Measurements from ENCODE around the gene TIAM1.

TIAM1 gene

GRCh38 chr21:31273278-31273677, 70.8 kb downstream of the TIAM1 start:
- H3K9me3 ChIP-seq (ENCODE audit: control extremely low read depth in 1 of 5, control insufficient read depth in 4 of 5, insufficient read depth in 2 of 5, low read depth in 1 of 5, low read length in 4 of 5) = peaks cover 0 to 6% (median 0%) of the 10 kb centered on the region in 5 experiments
- no peak for DNase-seq
- POLR2A ChIA-PET = no interaction called here
- WGBS (ENCODE audit: insufficient coverage) = 100% methylated on average over 2 of the region's 2 CpGs
- peaks cover 0 to 11% (median 8%) of the 10 kb centered on the region in 4 experiments for H3K4me1 ChIP-seq (ENCODE audit: control extremely low read depth in 1 of 4, control insufficient read depth in 4 of 4, insufficient read depth in 4 of 4, low read length in 3 of 4)
- H3K27me3 ChIP-seq (replicated peaks in 2 of 5; ENCODE audit: control insufficient read depth in 4 of 5, insufficient read depth in 5 of 5, low read length in 4 of 5) = no peaks in the 10 kb centered on the region
- no peak overlapping the region for H3K27ac ChIP-seq (ENCODE audit: insufficient read depth in 1 of 2, low read depth in 1 of 2, low read length in 2 of 2, poor library complexity in 1 of 2, severe bottlenecking in 2 of 2)
- H3K36me3 ChIP-seq (ENCODE audit: control insufficient read depth in 4 of 4, insufficient read depth in 4 of 4, low read length in 3 of 4) = no peaks in the 10 kb centered on the region
- no peak overlapping the region for H3K4me3 ChIP-seq (ENCODE audit: control insufficient read depth in 1 of 7, extremely low read depth in 1 of 7, insufficient read depth in 4 of 7, low read depth in 2 of 7, low read length in 6 of 7)
- CTCF ChIA-PET = no interaction called here

DNA sequence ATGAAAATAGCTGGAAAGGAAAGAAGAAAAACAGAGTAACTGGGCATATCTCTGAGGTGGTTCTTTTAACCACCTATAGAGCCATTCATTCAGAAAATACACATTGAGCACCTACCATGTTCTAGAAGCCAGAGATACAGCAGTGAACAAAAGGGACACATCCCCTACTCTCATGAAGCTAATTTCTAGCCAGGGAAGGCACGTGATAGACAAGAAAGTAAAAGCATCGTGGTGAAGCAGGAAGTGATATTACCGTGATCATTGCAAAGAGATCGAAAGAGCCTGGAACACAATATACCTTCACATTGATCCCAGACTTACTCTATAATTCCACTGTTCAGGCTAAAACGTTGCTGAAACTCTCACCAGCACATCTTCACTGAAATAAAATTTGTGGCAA, 76.0 kb downstream of the TIAM1 start:
- no peak overlapping the region for H3K27ac ChIP-seq (ENCODE audit: insufficient read depth in 1 of 2, low read depth in 1 of 2, low read length in 2 of 2, poor library complexity in 1 of 2, severe bottlenecking in 2 of 2)
- no peaks in the 10 kb centered on the region for H3K27me3 ChIP-seq (replicated peaks in 2 of 5; ENCODE audit: control insufficient read depth in 4 of 5, insufficient read depth in 5 of 5, low read length in 4 of 5)
- peaks cover 0 to 2% (median 0%) of the 10 kb centered on the region in 5 experiments for H3K9me3 ChIP-seq (ENCODE audit: control extremely low read depth in 1 of 5, control insufficient read depth in 4 of 5, insufficient read depth in 2 of 5, low read depth in 1 of 5, low read length in 4 of 5)
- POLR2A ChIA-PET = no interaction called here
- no peak for DNase-seq
- H3K4me1 ChIP-seq (ENCODE audit: control extremely low read depth in 1 of 4, control insufficient read depth in 4 of 4, insufficient read depth in 4 of 4, low read length in 3 of 4) = peaks cover 4 to 34% (median 18%) of the 10 kb centered on the region in 4 experiments
- H3K4me3 ChIP-seq (ENCODE audit: control insufficient read depth in 1 of 7, extremely low read depth in 1 of 7, insufficient read depth in 4 of 7, low read depth in 2 of 7, low read length in 6 of 7) = no peak overlapping the region
- H3K36me3 ChIP-seq (ENCODE audit: control insufficient read depth in 4 of 4, insufficient read depth in 4 of 4, low read length in 3 of 4) = no peaks in the 10 kb centered on the region
- 88% methylated on average over 5 of the region's 5 CpGs for WGBS (ENCODE audit: insufficient coverage)
- CTCF ChIA-PET = no interaction called here

- H3K4me1 ChIP-seq (ENCODE audit: control extremely low read depth in 1 of 4, control insufficient read depth in 4 of 4, insufficient read depth in 4 of 4, low read length in 3 of 4) = peaks cover 4 to 34% (median 18%) of the 10 kb centered on the region in 4 experiments
- H3K27ac ChIP-seq (ENCODE audit: insufficient read depth in 1 of 2, low read depth in 1 of 2, low read length in 2 of 2, poor library complexity in 1 of 2, severe bottlenecking in 2 of 2) = no peak overlapping the region
- no peak overlapping the region for H3K4me3 ChIP-seq (ENCODE audit: control insufficient read depth in 1 of 7, extremely low read depth in 1 of 7, insufficient read depth in 4 of 7, low read depth in 2 of 7, low read length in 6 of 7)
- POLR2A ChIA-PET = no interaction called here
- no peaks in the 10 kb centered on the region for H3K27me3 ChIP-seq (replicated peaks in 2 of 5; ENCODE audit: control insufficient read depth in 4 of 5, insufficient read depth in 5 of 5, low read length in 4 of 5)
- no peak for DNase-seq
- 88% methylated on average over 4 of the region's 4 CpGs for WGBS (ENCODE audit: insufficient coverage)
- H3K9me3 ChIP-seq (ENCODE audit: control extremely low read depth in 1 of 5, control insufficient read depth in 4 of 5, insufficient read depth in 2 of 5, low read depth in 1 of 5, low read length in 4 of 5) = no peaks in the 10 kb centered on the region
- H3K36me3 ChIP-seq (ENCODE audit: control insufficient read depth in 4 of 4, insufficient read depth in 4 of 4, low read length in 3 of 4) = no peaks in the 10 kb centered on the region
- CTCF ChIA-PET = no interaction called here
Observed at GRCh38 chr21:31267644-31268043, 76.4 kb downstream of the TIAM1 start.

DNA sequence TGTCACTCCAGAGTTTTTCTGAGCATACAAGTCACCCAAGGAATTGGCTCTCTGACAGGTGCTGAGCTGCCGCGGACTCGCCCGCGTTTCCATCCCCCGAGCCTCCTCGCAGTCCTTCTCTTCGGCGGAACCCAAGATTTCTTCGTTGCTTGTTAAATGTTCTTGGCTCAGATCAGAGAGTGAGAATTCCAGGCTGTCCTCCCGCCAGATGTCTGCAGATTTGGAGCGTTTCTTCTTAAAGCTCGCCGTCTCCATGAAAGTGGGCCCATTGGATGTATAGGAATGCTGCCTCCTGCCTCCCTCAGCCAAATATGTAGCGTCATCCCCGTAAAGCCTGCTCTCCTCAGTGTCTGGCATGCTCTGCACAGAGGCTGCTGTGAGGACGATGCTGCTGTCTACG, 77.8 kb downstream of the TIAM1 start:
- no peak overlapping the region for H3K27ac ChIP-seq (ENCODE audit: insufficient read depth in 1 of 2, low read depth in 1 of 2, low read length in 2 of 2, poor library complexity in 1 of 2, severe bottlenecking in 2 of 2)
- no peak overlapping the region for H3K4me3 ChIP-seq (ENCODE audit: control insufficient read depth in 1 of 7, extremely low read depth in 1 of 7, insufficient read depth in 4 of 7, low read depth in 2 of 7, low read length in 6 of 7)
- H3K36me3 ChIP-seq (ENCODE audit: control insufficient read depth in 4 of 4, insufficient read depth in 4 of 4, low read length in 3 of 4) = no peaks in the 10 kb centered on the region
- DNase-seq = no peak
- WGBS (ENCODE audit: insufficient coverage) = 98% methylated on average over 16 of the region's 18 CpGs
- peaks cover 4 to 34% (median 18%) of the 10 kb centered on the region in 4 experiments for H3K4me1 ChIP-seq (ENCODE audit: control extremely low read depth in 1 of 4, control insufficient read depth in 4 of 4, insufficient read depth in 4 of 4, low read length in 3 of 4)
- POLR2A ChIA-PET = no interaction called here
- CTCF ChIA-PET = no interaction called here
- H3K9me3 ChIP-seq (ENCODE audit: control extremely low read depth in 1 of 5, control insufficient read depth in 4 of 5, insufficient read depth in 2 of 5, low read depth in 1 of 5, low read length in 4 of 5) = no peaks in the 10 kb centered on the region
- no peaks in the 10 kb centered on the region for H3K27me3 ChIP-seq (replicated peaks in 2 of 5; ENCODE audit: control insufficient read depth in 4 of 5, insufficient read depth in 5 of 5, low read length in 4 of 5)

GRCh38 chr21:31265366-31266013, 78.6 kb downstream of the TIAM1 start:
- CTCF ChIA-PET = interaction anchor here (0.9 to 1.2 kb wide), 2 partner anchors 34 to 67 kb away, joined by 3 read pairs; no protein-coding TSS in a partner anchor
- H3K4me1 ChIP-seq (ENCODE audit: control extremely low read depth in 1 of 4, control insufficient read depth in 4 of 4, insufficient read depth in 4 of 4, low read length in 3 of 4) = peaks cover 4 to 37% (median 18%) of the 10 kb centered on the region in 4 experiments
- WGBS (ENCODE audit: insufficient coverage) = 0% methylated on average over 4 of the region's 11 CpGs
- H3K27ac ChIP-seq (ENCODE audit: insufficient read depth in 1 of 2, low read depth in 1 of 2, low read length in 2 of 2, poor library complexity in 1 of 2, severe bottlenecking in 2 of 2) = no peak overlapping the region
- no peaks in the 10 kb centered on the region for H3K9me3 ChIP-seq (ENCODE audit: control extremely low read depth in 1 of 5, control insufficient read depth in 4 of 5, insufficient read depth in 2 of 5, low read depth in 1 of 5, low read length in 4 of 5)
- peak; percentile 13 to 57 (median 42) for DNase-seq
- POLR2A ChIA-PET = no interaction called here
- H3K4me3 ChIP-seq (ENCODE audit: control insufficient read depth in 1 of 7, extremely low read depth in 1 of 7, insufficient read depth in 4 of 7, low read depth in 2 of 7, low read length in 6 of 7) = peak overlapping the region in 6 of 7 experiments; percentile 12 to 65 (median 53)
- H3K36me3 ChIP-seq (ENCODE audit: control insufficient read depth in 4 of 4, insufficient read depth in 4 of 4, low read length in 3 of 4) = no peaks in the 10 kb centered on the region
- H3K27me3 ChIP-seq (replicated peaks in 2 of 5; ENCODE audit: control insufficient read depth in 4 of 5, insufficient read depth in 5 of 5, low read length in 4 of 5) = no peaks in the 10 kb centered on the region

GRCh38 chr21:31264574-31264973, 79.5 kb downstream of the TIAM1 start:
- ChIA-PET POLR2A (no interaction called here), CTCF (interaction anchor here (1.2 kb wide), 1 partner anchor 33 kb away, joined by 3 read pairs; no protein-coding TSS in a partner anchor)
- Histone ChIP-seq H3K4me1 (ENCODE audit: control extremely low read depth in 1 of 4, control insufficient read depth in 4 of 4, insufficient read depth in 4 of 4, low read length in 3 of 4) (peaks cover 4 to 37% (median 18%) of the 10 kb centered on the region in 4 experiments), H3K27me3 (replicated peaks in 2 of 5; ENCODE audit: control insufficient read depth in 4 of 5, insufficient read depth in 5 of 5, low read length in 4 of 5) (no peaks in the 10 kb centered on the region), H3K36me3 (ENCODE audit: control insufficient read depth in 4 of 4, insufficient read depth in 4 of 4, low read length in 3 of 4) (no peaks in the 10 kb centered on the region), H3K4me3 (ENCODE audit: control insufficient read depth in 1 of 7, extremely low read depth in 1 of 7, insufficient read depth in 4 of 7, low read depth in 2 of 7, low read length in 6 of 7) (no peak overlapping the region), H3K27ac (ENCODE audit: insufficient read depth in 1 of 2, low read depth in 1 of 2, low read length in 2 of 2, poor library complexity in 1 of 2, severe bottlenecking in 2 of 2) (no peak overlapping the region), H3K9me3 (ENCODE audit: control extremely low read depth in 1 of 5, control insufficient read depth in 4 of 5, insufficient read depth in 2 of 5, low read depth in 1 of 5, low read length in 4 of 5) (no peaks in the 10 kb centered on the region)
- no peak for DNase-seq
- 93% methylated on average over 3 of the region's 6 CpGs for WGBS (ENCODE audit: insufficient coverage)

DNA sequence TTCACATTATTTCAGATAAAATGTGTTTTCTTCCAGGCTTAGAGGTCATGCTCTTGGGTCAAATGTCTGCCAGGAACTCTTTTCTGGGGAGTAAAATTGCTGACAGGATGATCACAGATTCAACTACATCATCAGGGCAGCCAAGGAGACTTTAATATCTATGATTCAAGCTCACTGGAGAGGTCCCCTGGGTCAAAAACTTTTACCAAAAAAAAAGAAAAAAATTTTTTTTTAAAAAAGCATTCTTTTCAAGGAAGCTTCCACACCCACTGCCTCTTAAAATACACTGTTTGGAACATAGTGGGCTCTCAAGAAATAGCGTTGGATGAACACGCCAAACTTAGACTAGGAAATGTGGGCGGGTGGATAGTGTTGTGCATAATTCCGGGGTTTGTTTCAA, 81.3 kb downstream of the TIAM1 start:
- Histone ChIP-seq H3K9me3 (ENCODE audit: control extremely low read depth in 1 of 5, control insufficient read depth in 4 of 5, insufficient read depth in 2 of 5, low read depth in 1 of 5, low read length in 4 of 5) (no peaks in the 10 kb centered on the region), H3K4me3 (ENCODE audit: control insufficient read depth in 1 of 7, extremely low read depth in 1 of 7, insufficient read depth in 4 of 7, low read depth in 2 of 7, low read length in 6 of 7) (no peak overlapping the region), H3K4me1 (ENCODE audit: control extremely low read depth in 1 of 4, control insufficient read depth in 4 of 4, insufficient read depth in 4 of 4, low read length in 3 of 4) (peaks cover 0 to 25% (median 13%) of the 10 kb centered on the region in 4 experiments), H3K27ac (ENCODE audit: insufficient read depth in 1 of 2, low read depth in 1 of 2, low read length in 2 of 2, poor library complexity in 1 of 2, severe bottlenecking in 2 of 2) (no peak overlapping the region), H3K27me3 (replicated peaks in 2 of 5; ENCODE audit: control insufficient read depth in 4 of 5, insufficient read depth in 5 of 5, low read length in 4 of 5) (no peaks in the 10 kb centered on the region), H3K36me3 (ENCODE audit: control insufficient read depth in 4 of 4, insufficient read depth in 4 of 4, low read length in 3 of 4) (no peaks in the 10 kb centered on the region)
- DNase-seq = no peak
- CTCF ChIA-PET = no interaction called here
- WGBS (ENCODE audit: insufficient coverage) = no CpG with 5 or more reads among the region's 4 CpGs
- POLR2A ChIA-PET = no interaction called here

All from common myeloid progenitor, CD34-positive (primary cell).